Lung (tissue), 12 donors: Measurements from ENCODE around the gene SRPK2. TPM values are rescaled to one million over a fixed set of nuclear protein-coding genes. Genes with fewer than 3 reads are reported as not detected.

Experiments used
- ATAC-seq: fragments of 200-7000 bp; cut with Tn5 transposase; one replicate; pipeline ENCODE4 v1.9.1; 2020; ENCODE audit warnings: moderate number of reproducible peaks; ENCODE audit not compliant: insufficient read depth, low FRiP score
- DNase-seq, 3 donors: peaks; one replicate each; pipeline ENCODE4 v3.0.0-alpha.2; 2013 to 2017
- H3K27ac ChIP-seq, 2 donors: one replicate each; pipeline ENCODE4 v1.5.1; 2013; ENCODE audit warnings: mild to moderate bottlenecking in 2 of 2, moderate library complexity in 2 of 2, control low read depth in 1 of 2, inconsistent platforms in 1 of 2, low read depth in 1 of 2, low read length in 1 of 2
- H3K27me3 ChIP-seq, 3 donors: one replicate each; pipeline ENCODE4 v1.5.1; 2013; ENCODE audit warnings: low read length in 2 of 3; ENCODE audit not compliant: control insufficient read depth in 3 of 3, insufficient read depth in 3 of 3
- H3K36me3 ChIP-seq, 4 donors: one replicate each; pipeline ENCODE4 v1.5.1; 2013; ENCODE audit warnings: low read length in 4 of 4, mild to moderate bottlenecking in 1 of 4, moderate library complexity in 1 of 4; ENCODE audit not compliant: control insufficient read depth in 4 of 4, insufficient read depth in 4 of 4
- H3K4me1 ChIP-seq, 5 donors: one replicate each; pipeline ENCODE4 v1.5.1; 2013; ENCODE audit warnings: low read length in 5 of 5, mild to moderate bottlenecking in 2 of 5, moderate library complexity in 1 of 5; ENCODE audit not compliant: control insufficient read depth in 5 of 5, insufficient read depth in 5 of 5
- H3K4me3 ChIP-seq: one replicate; pipeline ENCODE4 v1.5.1; 2013; ENCODE audit warnings: mild to moderate bottlenecking, control low read depth, moderate library complexity
- H3K9ac ChIP-seq, 2 donors: one replicate each; pipeline ENCODE4 v1.5.1; 2013; ENCODE audit warnings: low read length in 2 of 2, control low read depth in 1 of 2; ENCODE audit not compliant: insufficient read depth in 1 of 2
- H3K9me3 ChIP-seq, 4 donors: one replicate each; pipeline ENCODE4 v1.5.1; 2013; ENCODE audit warnings: low read length in 3 of 4, mild to moderate bottlenecking in 1 of 4, moderate library complexity in 1 of 4; ENCODE audit not compliant: control insufficient read depth in 4 of 4, insufficient read depth in 3 of 4
- WGBS, 2 donors: extraction: QIAGEN DNeasy Blood & Tissue Kit; methylation state at CpG; one replicate each; pipeline ENCODE4 v1.1.7; 2013; 5-methylcytosine and 5-hydroxymethylcytosine counted together
- polyA plus RNA-seq, 2 donors: library from polyadenylated mRNA; stranded (reverse); fragments of 200-250 nt; gene quantifications; one replicate each; pipeline ENCODE4 v1.2.1, GENCODE V29; 2013
- total RNA-seq, 2 donors: library from RNA; depleted of rRNA in 1 of 2; stranded (reverse); fragments of >200 nt in 1 of 2; gene quantifications; one replicate each; pipeline ENCODE4 v1.2.1, GENCODE V29; 2014 to 2021
- TF ChIP-seq, protein P1 (sequence below): IDR thresholded peaks from 2 replicates; pipeline ENCODE4 v1.5.1; 2012; ENCODE audit warnings: mild to moderate bottlenecking; ENCODE audit errors: control extremely low read depth, extremely low read depth
- donor health status: control.
- donor health status: control.
- donor health status: Bipolar disorder and iron deficiency.
- donor health status: healthy.
- donor health status: DM: yes; HTN: yes; CAD: no.

Gene SRPK2
- total and polyA plus RNA-seq, 4 donors: 10.8 to 71.2 (median 23.2) TPM

DNA sequence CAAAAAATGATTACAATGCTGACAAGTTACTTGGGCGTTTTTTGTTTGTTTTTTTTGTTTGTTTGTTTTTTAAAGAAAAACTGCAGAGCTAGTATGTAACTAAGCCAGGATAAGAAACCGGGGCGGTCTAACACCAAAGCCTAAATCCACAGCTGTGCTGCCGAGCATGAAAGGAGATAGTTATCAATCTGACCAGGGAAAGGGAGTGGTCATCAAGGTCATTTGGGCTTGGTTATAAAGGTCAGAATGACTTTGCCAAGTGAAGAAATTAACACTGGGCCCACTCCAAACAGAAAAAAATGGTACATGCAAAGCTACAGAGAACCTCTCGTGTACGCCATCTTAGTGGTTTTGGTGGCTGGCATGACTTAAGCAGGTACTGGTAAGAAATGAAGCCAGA, 104.7 kb downstream of the SRPK2 start:
- DNase-seq (no peak), ATAC-seq (no peak)
- Histone ChIP-seq H3K9ac (no peak overlapping the region), H3K4me3 (no peak overlapping the region), H3K4me1 (peaks cover 0 to 7% (median 0%) of the 10 kb centered on the region in 5 donors), H3K27me3 (no peaks in the 10 kb centered on the region), H3K36me3 (no peaks in the 10 kb centered on the region), H3K27ac (no peak overlapping the region), H3K9me3 (no peaks in the 10 kb centered on the region)
- TF ChIP-seq, protein P1, sequence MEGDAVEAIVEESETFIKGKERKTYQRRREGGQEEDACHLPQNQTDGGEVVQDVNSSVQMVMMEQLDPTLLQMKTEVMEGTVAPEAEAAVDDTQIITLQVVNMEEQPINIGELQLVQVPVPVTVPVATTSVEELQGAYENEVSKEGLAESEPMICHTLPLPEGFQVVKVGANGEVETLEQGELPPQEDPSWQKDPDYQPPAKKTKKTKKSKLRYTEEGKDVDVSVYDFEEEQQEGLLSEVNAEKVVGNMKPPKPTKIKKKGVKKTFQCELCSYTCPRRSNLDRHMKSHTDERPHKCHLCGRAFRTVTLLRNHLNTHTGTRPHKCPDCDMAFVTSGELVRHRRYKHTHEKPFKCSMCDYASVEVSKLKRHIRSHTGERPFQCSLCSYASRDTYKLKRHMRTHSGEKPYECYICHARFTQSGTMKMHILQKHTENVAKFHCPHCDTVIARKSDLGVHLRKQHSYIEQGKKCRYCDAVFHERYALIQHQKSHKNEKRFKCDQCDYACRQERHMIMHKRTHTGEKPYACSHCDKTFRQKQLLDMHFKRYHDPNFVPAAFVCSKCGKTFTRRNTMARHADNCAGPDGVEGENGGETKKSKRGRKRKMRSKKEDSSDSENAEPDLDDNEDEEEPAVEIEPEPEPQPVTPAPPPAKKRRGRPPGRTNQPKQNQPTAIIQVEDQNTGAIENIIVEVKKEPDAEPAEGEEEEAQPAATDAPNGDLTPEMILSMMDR: no peak
- WGBS, 2 donors: 83 to 95% methylated on average over 6 of the region's 6 CpGs

DNA sequence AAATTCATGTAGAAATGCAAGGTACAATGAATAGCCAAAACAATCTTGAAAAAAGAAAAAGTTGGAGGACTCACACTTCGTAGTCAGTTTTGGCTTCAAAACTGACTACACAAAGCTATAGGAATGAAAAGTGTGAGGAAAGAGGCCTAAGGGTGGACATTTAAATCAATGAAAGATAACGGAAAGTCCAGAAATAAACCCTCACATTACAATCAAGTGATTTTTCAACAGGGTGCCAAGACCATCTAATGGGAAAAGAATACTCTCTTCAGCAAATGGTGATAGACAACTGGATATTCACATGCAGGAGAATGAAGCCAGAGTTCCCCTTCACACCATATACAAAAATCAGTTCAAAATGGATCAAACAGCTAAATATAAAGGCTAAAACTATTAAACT, 106.8 kb downstream of the SRPK2 start:
- WGBS, 2 donors: 93 to 95% methylated on average over 2 of the region's 2 CpGs
- no peak overlapping the region for H3K4me3 ChIP-seq
- H3K27me3 ChIP-seq: no peaks in the 10 kb centered on the region
- H3K27ac ChIP-seq: no peak overlapping the region
- no peaks in the 10 kb centered on the region for H3K36me3 ChIP-seq
- H3K9ac ChIP-seq: no peak overlapping the region
- TF ChIP-seq, protein P1: no peak
- H3K9me3 ChIP-seq: no peaks in the 10 kb centered on the region
- peaks cover 0 to 7% (median 0%) of the 10 kb centered on the region in 5 donors for H3K4me1 ChIP-seq
- DNase-seq: no peak
- ATAC-seq: no peak

DNA sequence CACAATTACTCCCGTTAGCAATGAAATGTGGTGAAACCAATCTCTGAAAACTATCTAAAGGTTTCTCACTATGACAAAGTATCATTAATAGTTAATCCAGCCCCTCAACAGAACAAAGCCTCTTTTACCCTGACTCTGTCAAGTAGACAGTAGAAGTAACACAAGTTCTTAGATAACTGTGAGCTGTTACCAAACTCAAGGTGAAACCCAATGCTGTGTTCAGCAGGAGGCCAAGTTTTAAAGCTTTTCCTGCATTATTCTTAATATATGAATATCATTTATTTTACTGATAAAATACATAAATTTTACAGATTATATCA, 109.1 kb downstream of the SRPK2 start:
- DNase-seq (peak in 1 of 3 donors; percentile 41), ATAC-seq (no peak)
- no peaks in the 10 kb centered on the region for H3K27me3 ChIP-seq
- H3K27ac ChIP-seq: no peak overlapping the region
- 68 to 82% methylated on average over 1 of the region's 1 CpG for WGBS, 2 donors
- no peaks in the 10 kb centered on the region for H3K36me3 ChIP-seq
- TF ChIP-seq, protein P1: no peak
- peaks cover 0 to 6% (median 0%) of the 10 kb centered on the region in 5 donors for H3K4me1 ChIP-seq
- H3K9me3 ChIP-seq: no peaks in the 10 kb centered on the region
- H3K4me3 ChIP-seq: no peak overlapping the region
- peak overlapping the region in 1 of 2 donors; percentile 28 for H3K9ac ChIP-seq
